Ramos (cell line): Measurements from ENCODE around the gene RIMBP2.

Source experiments
- in situ Hi-C: fragments of 300-500 bp; cut with MboI; formaldehyde crosslinking; loops from one replicate; pipeline ENCODE4 v1.14.3; 2022; ENCODE audit warnings: low sequenced_read_pairs; ENCODE audit not compliant: unreplicated experiment

The RIMBP2 gene

DNA sequence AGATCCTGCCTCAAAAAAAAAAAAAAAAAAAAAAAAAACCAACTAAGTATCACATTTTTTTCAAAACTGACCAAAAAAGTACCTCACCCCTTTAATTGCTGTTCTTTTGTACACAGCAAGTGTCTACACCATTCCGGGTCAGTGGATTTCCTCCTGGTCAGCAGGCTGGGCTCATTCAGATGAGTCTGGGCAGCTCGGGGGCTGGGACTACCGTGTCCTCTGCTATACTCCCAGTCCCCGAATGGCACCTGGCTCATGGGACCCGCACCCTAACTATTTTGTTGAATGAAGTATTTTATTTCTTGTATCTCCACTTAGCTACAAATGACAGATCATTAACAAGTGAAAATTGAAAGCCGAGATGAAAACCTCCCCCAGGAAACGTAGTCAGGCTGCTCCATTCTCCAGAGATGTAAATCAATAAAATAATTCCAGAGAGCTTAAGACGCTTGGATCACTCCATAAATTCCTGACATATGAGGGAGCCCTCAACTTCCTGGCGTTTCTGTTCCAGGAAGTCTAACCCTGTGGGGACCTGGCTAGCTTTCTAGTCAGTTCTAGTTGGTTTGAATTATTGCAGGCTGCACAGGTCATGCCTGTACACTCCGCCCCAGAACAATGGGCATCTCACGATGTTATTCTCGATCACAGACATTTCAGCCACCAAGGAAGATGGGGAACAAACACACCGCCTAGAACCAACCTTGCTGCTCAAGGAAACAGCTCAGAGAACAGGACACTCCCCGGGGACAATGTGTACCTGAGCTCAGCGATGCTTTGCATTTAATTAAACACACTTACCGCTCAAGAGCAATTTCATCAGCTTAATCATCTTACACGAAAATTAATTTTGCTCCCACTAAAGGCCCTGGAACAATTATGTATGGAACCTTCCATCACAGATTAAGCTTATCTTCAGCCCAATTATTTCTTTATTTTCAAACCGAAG is 76.3 kb downstream of the RIMBP2 start:
- in situ Hi-C loops = no loop called here

- in situ Hi-C loops = no loop called here
These were observed 79.7 kb downstream of the RIMBP2 start for GRCh38 chr12:130636370-130636769.

GRCh38 chr12:130634866-130635265 is 81.2 kb downstream of the RIMBP2 start:
- in situ Hi-C loops = no loop called here

DNA sequence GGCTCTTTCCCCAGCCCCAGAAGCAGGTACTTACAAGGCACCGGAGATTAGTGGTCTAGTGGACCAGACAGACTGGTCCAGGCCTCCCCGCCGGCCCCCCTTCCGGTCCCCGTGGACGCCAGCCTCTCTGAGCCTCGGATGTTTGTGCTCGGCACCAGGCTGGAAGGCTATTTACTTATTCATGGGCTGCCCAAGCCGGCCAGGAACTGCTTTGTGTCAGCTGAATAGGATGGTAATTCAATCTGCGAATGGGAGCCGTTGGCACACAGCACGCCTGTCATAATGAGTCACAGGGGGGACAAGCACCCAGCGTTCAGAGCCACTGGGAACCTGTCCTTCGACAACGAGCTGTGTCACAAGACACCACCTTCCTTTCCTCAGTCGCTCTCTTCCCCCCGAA is 82.3 kb downstream of the RIMBP2 start:
- in situ Hi-C loops = no loop called here

GRCh38 chr12:130632642-130633041 is 83.5 kb downstream of the RIMBP2 start:
- in situ Hi-C loops = no loop called here

DNA sequence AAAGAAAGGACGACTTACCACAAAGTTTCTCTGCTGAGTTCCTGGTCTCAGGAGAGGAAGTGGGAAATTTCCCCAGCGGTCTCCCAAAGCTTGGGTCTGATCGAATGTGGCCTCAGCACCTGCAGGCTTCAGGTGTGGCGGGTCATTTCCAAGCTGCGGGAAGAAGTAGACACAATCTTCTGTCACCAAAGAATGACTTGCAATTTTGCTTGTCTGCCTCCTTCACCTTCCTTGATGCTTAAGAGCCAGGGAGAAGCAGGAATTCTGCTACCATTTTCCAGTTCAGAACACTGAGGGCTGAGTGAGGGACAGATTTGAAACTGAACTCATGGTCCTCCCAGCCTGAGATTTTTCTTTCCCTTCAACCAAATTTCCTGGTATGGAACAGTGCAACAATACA is 87.8 kb downstream of the RIMBP2 start:
- in situ Hi-C loops = no loop called here

- in situ Hi-C loops = no loop called here
These were observed 88.9 kb downstream of the RIMBP2 start for GRCh38 chr12:130627175-130627574.

GRCh38 chr12:130626601-130627000 is 89.5 kb downstream of the RIMBP2 start:
- in situ Hi-C loops = no loop called here

- in situ Hi-C loops = no loop called here
These were observed 90.9 kb downstream of the RIMBP2 start for GRCh38 chr12:130625201-130625600.

DNA sequence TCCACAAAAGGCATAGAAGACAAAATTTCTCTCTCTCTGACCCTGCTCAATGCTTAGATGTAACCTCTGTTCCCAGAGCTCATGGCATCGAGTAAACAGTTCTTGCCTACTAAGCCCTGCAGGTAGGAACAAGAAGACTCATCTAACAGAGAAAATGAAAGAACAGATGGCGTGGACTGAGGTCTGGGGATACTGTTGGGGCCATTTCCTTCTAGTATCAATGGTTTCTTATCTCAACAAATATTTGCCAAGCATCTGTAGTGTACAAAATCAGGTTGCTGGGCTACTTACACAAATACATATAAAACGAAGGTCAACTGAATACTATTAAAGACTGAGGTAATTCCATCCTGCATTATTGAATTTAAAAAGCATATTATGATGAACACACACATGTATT is 93.3 kb downstream of the RIMBP2 start:
- in situ Hi-C loops = no loop called here

GRCh38 chr12:130621696-130622298 is 94.3 kb downstream of the RIMBP2 start:
- in situ Hi-C loops = no loop called here

- in situ Hi-C loops = no loop called here
These were observed 95.3 kb downstream of the RIMBP2 start for GRCh38 chr12:130620756-130621155.

- in situ Hi-C loops = no loop called here
These were observed 95.8 kb downstream of the RIMBP2 start for GRCh38 chr12:130620281-130620680.

GRCh38 chr12:130619385-130620001 is 96.6 kb downstream of the RIMBP2 start:
- in situ Hi-C loops = no loop called here

GRCh38 chr12:130617219-130617618 is 98.9 kb downstream of the RIMBP2 start:
- in situ Hi-C loops = no loop called here

DNA sequence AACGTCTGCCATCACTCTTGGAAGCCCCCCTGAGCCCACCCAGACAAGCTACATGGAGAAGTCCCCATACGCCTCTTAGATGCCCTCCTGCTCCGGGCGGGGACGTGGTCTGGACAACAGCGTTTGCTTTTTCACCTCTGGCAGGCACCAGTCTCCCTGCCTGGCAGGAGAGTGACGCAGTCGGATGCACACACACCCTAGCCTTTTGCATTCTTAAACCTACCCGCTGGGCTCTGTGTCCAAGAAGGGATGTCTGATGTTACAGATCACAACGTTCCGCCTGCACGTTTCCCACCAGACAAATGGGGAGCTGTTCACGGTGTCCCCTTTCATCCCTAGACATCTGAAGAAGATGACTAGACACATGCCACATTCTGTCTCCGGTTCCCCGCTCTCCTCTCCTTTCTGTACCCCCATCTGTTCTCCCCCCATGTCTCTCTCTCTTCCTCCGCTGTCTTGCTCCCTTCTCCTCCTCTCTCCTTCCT is 100.2 kb downstream of the RIMBP2 start:
- in situ Hi-C loops = no loop called here

- in situ Hi-C loops = no loop called here
These were observed 101.6 kb downstream of the RIMBP2 start for GRCh38 chr12:130614530-130614905.

DNA sequence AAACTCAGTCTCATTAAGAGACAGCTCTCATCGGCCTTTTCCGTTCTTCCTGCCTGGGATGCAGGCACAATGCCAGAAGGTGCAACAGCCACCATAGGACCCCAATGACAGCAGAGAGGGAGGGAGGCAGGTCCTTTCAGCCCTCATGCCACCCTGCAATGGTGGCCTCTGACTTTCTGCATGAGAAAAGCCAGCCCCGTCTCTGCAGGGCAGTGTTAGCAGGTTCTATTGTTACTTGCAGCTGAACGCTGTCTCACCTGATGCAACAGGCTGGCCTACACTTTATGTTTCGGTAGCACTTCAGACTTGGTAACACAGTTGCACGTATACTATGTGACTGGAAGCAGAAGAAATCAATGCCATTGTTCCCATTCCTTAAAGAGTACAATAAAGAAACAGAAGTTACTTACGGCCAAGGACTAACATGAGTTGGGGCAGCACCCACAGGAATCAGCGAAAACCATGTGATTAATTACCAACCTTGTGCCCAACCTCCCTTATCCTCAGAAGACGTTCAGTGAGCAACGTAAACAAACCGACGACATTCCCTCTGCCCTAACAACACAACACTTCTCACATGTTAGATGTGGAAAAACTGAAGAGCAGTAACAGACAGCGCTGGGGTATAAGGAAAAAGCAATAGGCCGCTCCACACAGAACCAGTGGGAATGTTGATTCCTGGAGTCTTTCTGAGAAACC is 102.1 kb downstream of the RIMBP2 start:
- in situ Hi-C loops = no loop called here

DNA sequence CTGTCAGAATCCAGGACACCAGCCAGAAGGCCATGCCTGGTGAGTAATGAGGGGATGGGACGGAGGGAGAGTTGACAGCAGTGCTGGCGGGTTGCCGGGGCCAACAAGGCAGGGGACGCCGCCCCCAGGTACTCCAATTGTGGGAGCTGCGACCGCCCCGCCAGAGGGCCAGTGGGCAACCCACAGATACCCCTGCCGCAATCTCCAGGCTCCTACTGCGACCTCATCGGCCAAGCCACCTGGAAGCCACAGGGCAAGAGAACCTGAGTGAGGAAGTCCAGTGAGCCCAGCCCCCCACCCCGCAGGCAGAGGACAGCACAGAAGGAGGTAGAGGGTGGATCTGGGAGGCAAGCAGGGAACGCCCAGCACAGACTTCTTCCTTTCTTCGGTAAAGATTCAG is 103.0 kb downstream of the RIMBP2 start:
- in situ Hi-C loops = no loop called here

GRCh38 chr12:130611026-130611905 is 104.8 kb downstream of the RIMBP2 start:
- in situ Hi-C loops = no loop called here
